ENCODE results near the gene NCR3LG1.

DNA sequence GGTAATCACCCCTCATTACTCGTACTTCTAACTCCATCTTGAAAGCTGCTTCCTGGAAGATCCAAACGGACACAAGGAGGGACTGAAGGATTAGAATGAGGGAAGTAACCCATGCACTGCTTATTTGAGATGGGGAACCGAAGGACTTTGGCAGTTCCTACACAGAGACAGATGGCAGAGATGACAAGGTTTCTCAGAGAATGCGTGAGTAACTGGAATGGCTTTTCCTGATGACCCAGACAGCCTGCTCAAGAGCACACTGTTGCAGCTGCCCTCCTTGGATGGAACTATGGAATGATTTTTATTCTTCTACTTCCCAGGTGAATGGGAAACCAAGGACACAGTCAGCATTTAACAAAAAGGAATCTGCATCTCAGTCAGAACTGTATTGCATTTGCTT is 29.6 kb downstream of the NCR3LG1 start:
- TF ChIP-seq GATA2 (IDR thresholded peaks at IDR 0.05; ENCODE audit: low read depth, low read length), result no peak
- no peak for TF ChIP-seq GATA3 (IDR thresholded peaks at IDR 0.05; ENCODE audit: low read depth, low read length)

Data from SH-SY5Y (cell line).